Germinal center (tissue), 1 donor: Measurements from ENCODE around the gene FOXR1.
A peak's percentile ranks its signal among the peaks of the same experiment; 100 is the strongest.
"Not testable (repeated sequence)": the region's sequence is repeated elsewhere in the genome, so short reads cannot be mapped to it uniquely, and the experiment has no call there.

Experiments used
- DNase-seq: peaks from one replicate; pipeline ENCODE4 v3.0.0; 2012; ENCODE audit warnings: mixed read lengths, low spot score

FOXR1 gene

DNA sequence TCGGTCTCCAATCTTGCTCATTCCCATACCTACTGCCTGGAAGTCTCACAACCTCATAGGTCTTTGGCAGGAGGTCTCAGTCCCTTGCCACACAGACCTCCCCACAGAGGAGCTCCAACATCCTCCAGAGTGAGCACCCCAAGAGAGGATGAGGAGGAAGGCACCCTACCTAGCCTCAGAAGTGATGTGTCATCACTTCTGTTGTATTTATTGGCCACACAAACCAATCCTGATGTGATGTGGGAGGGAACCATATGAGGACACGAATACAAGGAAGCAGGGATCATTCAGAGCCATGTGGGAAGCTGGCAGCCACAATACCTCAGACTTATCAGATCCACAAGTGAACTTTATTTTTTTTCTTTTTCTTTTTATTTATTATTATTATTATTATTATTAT lies 24.5 kb upstream of the FOXR1 start:
- no peak for DNase-seq

DNA sequence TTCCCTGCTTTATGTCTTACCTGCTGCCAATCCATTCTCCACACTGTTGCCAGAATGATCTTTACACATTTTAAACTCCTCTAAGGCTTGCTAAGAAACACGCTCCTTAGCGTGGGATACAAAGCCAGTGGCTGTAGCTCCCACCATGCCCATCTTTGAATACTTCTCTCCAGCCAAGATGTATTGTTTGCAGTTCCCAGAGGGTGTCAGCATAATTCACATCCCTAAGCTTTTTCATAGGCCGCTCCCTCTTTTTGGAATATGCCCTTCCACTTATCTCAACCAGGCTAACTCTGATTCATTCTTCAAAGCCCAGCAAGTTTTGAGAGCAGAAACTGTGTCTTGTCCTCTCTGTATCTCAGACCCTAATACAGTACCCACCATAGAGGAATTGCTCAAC lies 23.6 kb upstream of the FOXR1 start:
- DNase-seq: no peak

DNA sequence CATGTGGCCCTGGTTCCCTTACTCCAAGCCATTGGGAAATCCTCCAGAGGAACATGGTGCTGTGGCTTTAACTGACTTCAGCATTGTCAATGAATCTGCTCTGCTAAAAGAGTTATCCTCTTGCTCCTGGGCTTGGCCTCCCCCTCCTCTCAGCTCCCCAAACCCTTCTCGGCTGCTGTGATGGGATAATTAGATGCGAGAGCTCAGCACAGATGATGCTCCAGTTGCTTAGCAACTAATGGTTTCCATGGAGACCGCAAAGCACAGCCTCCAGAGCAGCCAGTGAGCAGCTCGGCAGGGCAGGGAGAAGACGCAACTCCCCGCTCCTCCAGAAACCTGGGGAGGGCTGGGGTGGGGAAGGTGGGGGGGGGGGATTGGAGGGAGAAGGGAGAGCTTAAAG lies 18.3 kb upstream of the FOXR1 start:
- no peak for DNase-seq

DNA sequence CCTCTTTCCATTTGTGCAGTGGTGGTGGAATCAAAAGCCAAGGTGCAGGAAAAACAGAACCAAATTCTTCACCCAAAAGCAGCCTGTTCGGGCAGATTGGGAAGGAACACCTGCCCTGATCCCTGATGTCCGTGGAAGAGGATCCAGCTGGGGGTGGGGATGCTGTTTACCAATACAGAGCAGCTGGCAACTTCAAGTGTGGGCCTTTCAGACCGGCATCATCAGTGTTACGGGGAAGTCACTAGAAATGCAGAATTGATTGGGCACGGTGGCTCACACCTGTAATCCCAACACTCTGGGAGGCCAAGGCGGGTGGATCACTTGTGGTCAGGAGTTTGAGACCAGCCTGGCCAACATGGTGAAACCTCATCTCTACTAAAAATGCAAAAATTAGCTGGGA lies 17.6 kb upstream of the FOXR1 start:
- not testable (repeated sequence) for DNase-seq

- peak; percentile 92 for DNase-seq
Observed at GRCh38 chr11:118956094-118956846, 15.3 kb upstream of the FOXR1 start, which contains the start of gene UPK2. TSS of gene UPK2 (plus strand) at chr11:118956298. CDS start at chr11:118956351, 53 bp downstream.

- no peak for DNase-seq
Observed at GRCh38 chr11:118956847-118957469, 14.6 kb upstream of the FOXR1 start.

DNA sequence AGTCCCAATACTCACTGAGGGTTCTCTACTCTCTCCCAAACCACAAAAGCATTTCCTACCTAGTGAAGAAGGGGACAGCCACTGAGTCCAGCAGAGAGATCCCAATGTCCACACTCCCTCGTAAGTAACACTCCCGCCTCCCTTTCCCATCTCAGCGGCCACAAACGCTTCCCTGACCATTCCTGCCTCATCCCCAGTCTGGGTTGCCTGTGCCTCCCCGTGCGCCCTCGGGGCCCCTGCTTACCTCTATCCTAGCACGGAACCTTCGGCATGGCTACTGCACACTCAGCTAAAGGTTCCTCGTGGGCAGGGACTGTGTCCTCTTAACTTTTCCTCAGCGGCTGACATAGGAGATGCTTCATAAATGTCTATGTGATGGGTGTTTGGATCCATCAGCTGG lies 14.0 kb upstream of the FOXR1 start:
- DNase-seq: no peak

- no peak for DNase-seq
Observed at GRCh38 chr11:118957968-118958367, 13.6 kb upstream of the FOXR1 start.

- DNase-seq: no peak
Observed at GRCh38 chr11:118958577-118958976, 13.0 kb upstream of the FOXR1 start.

GRCh38 chr11:118961189-118961588 lies 10.4 kb upstream of the FOXR1 start:
- no peak for DNase-seq

GRCh38 chr11:118961591-118961990 lies 10.0 kb upstream of the FOXR1 start:
- no peak for DNase-seq

DNA sequence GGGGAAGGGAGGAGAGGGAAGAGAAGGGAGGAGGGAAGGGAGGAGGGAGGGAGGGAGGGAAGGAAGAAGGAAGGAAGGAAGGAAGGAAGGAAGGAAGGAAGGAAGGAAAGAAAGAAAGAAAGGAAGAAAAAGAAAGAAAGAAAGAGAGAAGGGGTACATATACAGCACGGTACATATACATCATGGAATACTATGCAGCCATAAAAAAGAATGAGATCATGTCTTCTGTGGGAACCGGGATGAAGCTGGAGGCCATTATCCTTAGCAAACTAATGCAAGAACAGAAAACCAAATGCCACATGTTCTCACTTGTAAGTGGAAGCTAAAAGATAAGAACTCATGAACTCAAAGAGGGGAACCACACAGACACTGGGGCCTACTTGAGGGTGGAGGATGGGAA lies 2.1 kb upstream of the FOXR1 start:
- DNase-seq: not testable (repeated sequence)

- no peak for DNase-seq
Observed at GRCh38 chr11:118973985-118974384, 2.4 kb downstream of the FOXR1 start.

DNA sequence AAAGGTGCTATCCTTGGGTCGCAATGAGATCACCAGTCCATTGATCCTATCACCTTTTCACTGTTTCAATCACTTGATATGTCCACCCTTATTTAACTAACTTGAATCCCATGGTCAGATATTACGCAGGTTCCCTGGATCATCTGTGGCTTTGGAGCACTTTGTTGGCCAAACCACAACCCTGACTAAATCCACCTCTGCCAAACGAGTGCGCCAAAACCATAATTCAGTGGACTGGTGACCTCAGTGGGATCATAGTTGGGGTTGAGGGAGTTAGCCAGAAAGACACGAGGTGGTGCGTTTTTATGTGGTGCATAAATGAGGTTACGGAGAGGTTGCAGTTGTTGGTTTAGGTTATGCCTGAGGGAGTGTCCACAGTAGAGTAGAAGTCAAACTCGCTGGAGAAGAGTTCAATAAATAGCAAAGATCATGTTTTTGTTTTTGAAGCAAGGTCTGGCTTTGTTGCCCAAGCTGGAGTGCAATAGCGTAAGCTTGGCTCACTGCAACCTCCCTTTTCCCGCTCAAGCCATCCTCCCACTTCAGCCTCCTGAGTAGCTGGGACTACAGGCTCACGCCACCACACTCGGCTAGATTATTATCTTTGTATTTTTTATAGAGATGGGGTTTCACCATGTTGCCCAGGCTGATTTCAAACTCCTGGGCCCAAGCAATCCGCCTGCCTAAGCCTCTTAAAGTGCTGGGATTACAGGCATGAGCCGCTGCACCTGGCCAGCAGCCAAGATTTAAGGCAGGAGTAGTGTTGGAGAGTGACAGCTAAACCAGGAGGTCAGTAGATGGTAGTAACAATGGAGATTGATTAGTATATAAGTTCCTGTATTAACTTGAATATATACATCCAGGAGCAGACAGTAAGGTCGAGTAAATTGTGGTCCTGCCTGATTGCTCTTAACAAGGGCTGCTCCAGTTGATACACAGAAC lies 4.5 kb downstream of the FOXR1 start:
- no peak for DNase-seq

DNA sequence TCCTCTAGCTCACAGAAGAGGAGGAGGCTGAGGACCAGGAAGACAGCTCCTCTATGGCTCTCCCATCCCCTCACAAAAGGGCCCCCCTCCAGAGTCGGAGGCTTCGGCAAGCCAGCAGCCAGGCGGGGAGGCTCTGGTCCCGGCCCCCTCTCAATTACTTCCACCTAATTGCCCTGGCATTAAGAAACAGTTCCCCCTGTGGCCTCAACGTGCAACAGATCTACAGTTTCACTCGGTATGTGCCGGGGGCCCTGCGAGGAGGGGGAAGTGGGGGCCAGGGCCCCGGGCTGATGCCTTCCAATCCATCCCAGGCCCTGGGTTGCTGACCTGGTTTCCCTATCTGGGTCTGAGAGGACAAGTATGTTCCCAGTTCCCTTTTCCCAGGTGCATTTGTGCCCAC lies 7.9 kb downstream of the FOXR1 start:
- no peak for DNase-seq

DNA sequence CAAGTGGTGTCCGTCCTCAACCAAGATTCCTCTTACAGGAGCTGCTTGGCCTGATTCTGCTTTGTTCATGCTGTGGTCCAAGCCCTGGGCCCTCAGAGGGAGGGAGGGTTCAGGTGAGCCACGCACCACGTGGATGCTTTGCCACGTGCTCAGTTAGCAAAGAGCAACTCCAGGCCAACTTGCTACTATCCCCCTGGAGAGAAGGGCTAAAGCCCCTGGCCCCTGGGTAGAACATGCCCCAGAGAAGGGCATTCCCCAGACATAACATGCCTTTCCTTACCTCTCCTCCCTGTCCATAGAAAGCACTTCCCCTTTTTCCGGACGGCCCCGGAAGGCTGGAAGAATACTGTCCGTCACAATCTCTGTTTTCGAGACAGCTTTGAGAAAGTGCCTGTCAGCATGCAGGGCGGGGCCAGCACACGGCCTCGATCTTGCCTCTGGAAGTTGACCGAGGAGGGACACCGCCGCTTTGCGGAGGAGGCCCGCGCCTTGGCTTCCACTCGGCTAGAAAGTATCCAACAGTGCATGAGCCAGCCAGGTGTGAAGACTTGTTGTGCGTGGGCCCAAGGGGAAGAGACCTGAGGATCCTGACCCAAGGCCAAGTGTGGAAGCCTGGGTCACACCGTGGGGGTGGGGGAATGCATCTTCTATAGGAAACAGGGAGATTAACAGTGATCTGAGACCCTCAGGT lies 8.8 kb downstream of the FOXR1 start:
- DNase-seq: no peak

DNA sequence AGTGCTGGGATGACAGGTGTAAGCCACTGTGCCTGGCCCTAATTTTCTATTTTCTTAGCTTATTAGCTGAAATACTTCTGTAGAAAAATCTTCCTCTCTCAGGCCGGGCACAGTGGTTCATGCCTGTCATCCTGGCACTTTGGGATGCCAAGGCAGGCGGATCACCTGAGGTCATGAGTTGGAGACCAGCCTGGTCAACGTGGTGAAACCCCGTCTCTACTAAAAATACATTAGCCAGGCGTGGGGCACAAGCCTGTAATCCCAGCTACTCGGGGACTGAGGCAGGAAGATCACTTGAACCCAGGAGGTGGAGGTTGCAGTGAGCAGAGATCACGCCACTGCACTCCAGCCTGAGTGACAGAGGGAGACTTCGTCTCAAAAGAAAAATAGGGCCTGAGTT lies 12.8 kb downstream of the FOXR1 start:
- DNase-seq: not testable (repeated sequence)

- DNase-seq: no peak
Observed at GRCh38 chr11:118984825-118985224, 13.3 kb downstream of the FOXR1 start.

DNA sequence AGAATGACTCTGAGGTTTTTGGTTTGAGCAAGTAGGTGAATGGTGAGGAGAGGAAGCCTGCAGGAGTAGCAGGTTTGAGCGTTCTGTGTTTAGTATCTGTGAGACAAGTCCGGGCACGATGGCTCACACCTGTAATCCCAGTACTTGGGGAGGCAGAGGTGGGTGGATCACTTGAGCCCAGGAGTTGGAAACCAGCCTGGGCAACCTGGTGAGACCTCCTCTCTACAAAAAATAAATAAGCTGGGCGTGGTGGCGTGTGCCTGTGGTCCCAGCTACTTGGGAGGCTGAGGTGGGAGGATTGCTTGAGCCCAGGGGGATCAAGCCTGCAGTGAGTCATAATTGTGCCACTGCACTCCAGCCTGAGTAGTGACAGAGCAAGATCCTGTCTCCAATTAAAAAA lies 16.7 kb downstream of the FOXR1 start:
- no peak for DNase-seq

- DNase-seq: not testable (repeated sequence)
Observed at GRCh38 chr11:118991486-118992038, 20.0 kb downstream of the FOXR1 start.

- DNase-seq: peak; percentile 67
Observed at GRCh38 chr11:118996926-118997626, 25.5 kb downstream of the FOXR1 start.
